ENCODE data around the gene NUDT22.

DNA sequence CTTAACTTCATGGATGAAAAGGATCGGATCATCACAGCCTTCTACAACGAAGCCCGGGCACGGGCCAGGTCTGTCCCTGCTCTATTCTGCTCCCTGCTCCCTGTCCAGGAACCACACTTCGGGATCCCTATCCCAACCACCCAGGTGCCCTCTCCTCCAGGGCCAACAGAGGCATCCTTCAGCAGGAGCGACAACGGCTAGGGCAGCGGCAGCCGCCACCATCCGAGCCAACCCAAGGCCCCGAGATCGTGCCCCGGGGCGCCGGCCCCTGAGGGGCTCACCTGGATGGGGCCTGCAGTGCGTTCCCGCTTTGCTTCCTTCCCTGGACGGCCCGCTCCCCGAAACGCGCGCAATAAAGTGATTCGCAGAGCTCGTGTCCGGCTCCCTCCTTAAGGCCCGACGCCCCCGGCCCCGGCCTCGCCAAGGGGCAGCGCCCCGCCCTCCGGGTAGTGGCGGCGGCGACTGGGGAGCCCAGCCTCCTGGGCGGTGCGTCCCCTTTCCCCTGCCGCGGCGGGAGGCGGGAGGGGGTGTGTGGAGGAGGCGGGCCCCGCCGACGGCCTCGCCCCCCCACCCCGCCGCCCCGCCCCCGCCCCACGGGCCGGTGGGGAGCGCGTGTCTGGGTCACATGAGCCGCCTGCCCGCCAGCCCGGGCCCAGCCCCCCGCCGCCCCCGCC lies 8.0 kb downstream of the NUDT22 start, which contains the start of gene VEGFB:
- TF ChIP-seq JUN (IDR thresholded peaks at IDR 0.05; ENCODE audit: low read depth, low read length), result no peak
- no peak for TF ChIP-seq RAD21 (IDR thresholded peaks at IDR 0.05 in 1 of 2, conservative IDR thresholded peaks at IDR 0.05 in 1 of 2; ENCODE audit: low read depth in 2 of 2, low read length in 2 of 2)
- TF ChIP-seq, protein P1, sequence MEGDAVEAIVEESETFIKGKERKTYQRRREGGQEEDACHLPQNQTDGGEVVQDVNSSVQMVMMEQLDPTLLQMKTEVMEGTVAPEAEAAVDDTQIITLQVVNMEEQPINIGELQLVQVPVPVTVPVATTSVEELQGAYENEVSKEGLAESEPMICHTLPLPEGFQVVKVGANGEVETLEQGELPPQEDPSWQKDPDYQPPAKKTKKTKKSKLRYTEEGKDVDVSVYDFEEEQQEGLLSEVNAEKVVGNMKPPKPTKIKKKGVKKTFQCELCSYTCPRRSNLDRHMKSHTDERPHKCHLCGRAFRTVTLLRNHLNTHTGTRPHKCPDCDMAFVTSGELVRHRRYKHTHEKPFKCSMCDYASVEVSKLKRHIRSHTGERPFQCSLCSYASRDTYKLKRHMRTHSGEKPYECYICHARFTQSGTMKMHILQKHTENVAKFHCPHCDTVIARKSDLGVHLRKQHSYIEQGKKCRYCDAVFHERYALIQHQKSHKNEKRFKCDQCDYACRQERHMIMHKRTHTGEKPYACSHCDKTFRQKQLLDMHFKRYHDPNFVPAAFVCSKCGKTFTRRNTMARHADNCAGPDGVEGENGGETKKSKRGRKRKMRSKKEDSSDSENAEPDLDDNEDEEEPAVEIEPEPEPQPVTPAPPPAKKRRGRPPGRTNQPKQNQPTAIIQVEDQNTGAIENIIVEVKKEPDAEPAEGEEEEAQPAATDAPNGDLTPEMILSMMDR (IDR thresholded peaks at IDR 0.05; ENCODE audit: control extremely low read depth in 1 of 3, insufficient read depth in 1 of 3, low read depth in 1 of 3, low read length in 3 of 3), result no peak
- TF ChIP-seq POLR2A (IDR thresholded peaks at IDR 0.05; ENCODE audit: control extremely low read depth in 1 of 2, low read depth in 2 of 2, low read length in 2 of 2), result no peak
- TF ChIP-seq NRF1 (IDR thresholded peaks at IDR 0.05; ENCODE audit: low read depth, low read length), result no peak
- no peak for TF ChIP-seq YY1 (IDR thresholded peaks at IDR 0.05; ENCODE audit: low read depth, low read length)
- no peak for TF ChIP-seq SP4 (IDR thresholded peaks at IDR 0.05; ENCODE audit: low read length)
- TF ChIP-seq ZNF274 (IDR thresholded peaks at IDR 0.05; ENCODE audit: borderline replicate concordance, extremely low read depth, low read length), result no peak

Data from H1 (cell line).